Lung (tissue), 16 donors: ENCODE measurements around the gene CAMK4. TPM values are rescaled to one million over a fixed set of nuclear protein-coding genes. Genes with fewer than 3 reads are reported as not detected.
A peak's percentile ranks its signal among the peaks of the same experiment; 100 is the strongest.

Experiments used
- ATAC-seq: fragments of 200-7000 bp; cut with Tn5 transposase; one replicate; pipeline ENCODE4 v1.9.1; 2020; ENCODE audit warnings: moderate number of reproducible peaks; ENCODE audit not compliant: insufficient read depth, low FRiP score
- DNase-seq, 3 donors: peaks; one replicate each; pipeline ENCODE4 v3.0.0-alpha.2; 2013 to 2017
- H3K27ac ChIP-seq, 2 donors: one replicate each; pipeline ENCODE4 v1.5.1; 2013; ENCODE audit warnings: mild to moderate bottlenecking in 2 of 2, moderate library complexity in 2 of 2, control low read depth in 1 of 2, inconsistent platforms in 1 of 2, low read depth in 1 of 2, low read length in 1 of 2
- H3K27me3 ChIP-seq, 3 donors: one replicate each; pipeline ENCODE4 v1.5.1; 2013; ENCODE audit warnings: low read length in 2 of 3; ENCODE audit not compliant: control insufficient read depth in 3 of 3, insufficient read depth in 3 of 3
- H3K36me3 ChIP-seq, 4 donors: one replicate each; pipeline ENCODE4 v1.5.1; 2013; ENCODE audit warnings: low read length in 4 of 4, mild to moderate bottlenecking in 1 of 4, moderate library complexity in 1 of 4; ENCODE audit not compliant: control insufficient read depth in 4 of 4, insufficient read depth in 4 of 4
- H3K4me1 ChIP-seq, 5 donors: one replicate each; pipeline ENCODE4 v1.5.1; 2013; ENCODE audit warnings: low read length in 5 of 5, mild to moderate bottlenecking in 2 of 5, moderate library complexity in 1 of 5; ENCODE audit not compliant: control insufficient read depth in 5 of 5, insufficient read depth in 5 of 5
- H3K4me3 ChIP-seq: one replicate; pipeline ENCODE4 v1.5.1; 2013; ENCODE audit warnings: mild to moderate bottlenecking, control low read depth, moderate library complexity
- H3K9ac ChIP-seq, 2 donors: one replicate each; pipeline ENCODE4 v1.5.1; 2013; ENCODE audit warnings: low read length in 2 of 2, control low read depth in 1 of 2; ENCODE audit not compliant: insufficient read depth in 1 of 2
- H3K9me3 ChIP-seq, 4 donors: one replicate each; pipeline ENCODE4 v1.5.1; 2013; ENCODE audit warnings: low read length in 3 of 4, mild to moderate bottlenecking in 1 of 4, moderate library complexity in 1 of 4; ENCODE audit not compliant: control insufficient read depth in 4 of 4, insufficient read depth in 3 of 4
- WGBS, 2 donors: extraction: QIAGEN DNeasy Blood & Tissue Kit; methylation state at CpG; one replicate each; pipeline ENCODE4 v1.1.7; 2013; 5-methylcytosine and 5-hydroxymethylcytosine counted together
- long read RNA-seq, 5 donors: transcript quantifications; one replicate each; lab custom pipeline, GENCODE V29; 2026
- polyA plus RNA-seq, 2 donors: library from polyadenylated mRNA; stranded (reverse); fragments of 200-250 nt; gene quantifications; one replicate each; pipeline ENCODE4 v1.2.1, GENCODE V29; 2013
- total RNA-seq, 2 donors: library from RNA; depleted of rRNA in 1 of 2; stranded (reverse); fragments of >200 nt in 1 of 2; gene quantifications; one replicate each; pipeline ENCODE4 v1.2.1, GENCODE V29; 2014 to 2021
- TF ChIP-seq, protein P1 (sequence below): IDR thresholded peaks from 2 replicates; pipeline ENCODE4 v1.5.1; 2012; ENCODE audit warnings: mild to moderate bottlenecking; ENCODE audit errors: control extremely low read depth, extremely low read depth
- donor health status: control.
- donor health status: control.
- donor health status: Bipolar disorder and iron deficiency.
- donor health status: healthy.
- donor health status: DM: yes; HTN: yes; CAD: no.

The CAMK4 gene
- total RNA-seq (10 to 100 TPM in 1 of 2 donors, 1 to 10 TPM in 1; 1.0 to 27.7 TPM), polyA plus RNA-seq (under 1 TPM; 0.18 to 0.45 TPM)
- long read RNA-seq, donor 1, full-length matches to known transcripts: 5 of 5 reads
- long read RNA-seq, donor 1, partial matches to known transcripts: 0 of 5 reads
- long read RNA-seq, donor 1, other reads (novel, unspliced or antisense): 0 of 5 reads
- long read RNA-seq, donor 2, full-length matches to known transcripts: 2 of 2 reads
- long read RNA-seq, donor 2, partial matches to known transcripts: 0 of 2 reads
- long read RNA-seq, donor 2, other reads (novel, unspliced or antisense): 0 of 2 reads
- long read RNA-seq, donor 3, full-length matches to known transcripts: 1 of 1 reads
- long read RNA-seq, donor 3, partial matches to known transcripts: 0 of 1 reads
- long read RNA-seq, donor 3, other reads (novel, unspliced or antisense): 0 of 1 reads
- long read RNA-seq, donor 4, full-length matches to known transcripts: 1 of 1 reads
- long read RNA-seq, donor 4, partial matches to known transcripts: 0 of 1 reads
- long read RNA-seq, donor 4, other reads (novel, unspliced or antisense): 0 of 1 reads
- long read RNA-seq, donor 5, full-length matches to known transcripts: 4 of 4 reads
- long read RNA-seq, donor 5, partial matches to known transcripts: 0 of 4 reads
- long read RNA-seq, donor 5, other reads (novel, unspliced or antisense): 0 of 4 reads

DNA sequence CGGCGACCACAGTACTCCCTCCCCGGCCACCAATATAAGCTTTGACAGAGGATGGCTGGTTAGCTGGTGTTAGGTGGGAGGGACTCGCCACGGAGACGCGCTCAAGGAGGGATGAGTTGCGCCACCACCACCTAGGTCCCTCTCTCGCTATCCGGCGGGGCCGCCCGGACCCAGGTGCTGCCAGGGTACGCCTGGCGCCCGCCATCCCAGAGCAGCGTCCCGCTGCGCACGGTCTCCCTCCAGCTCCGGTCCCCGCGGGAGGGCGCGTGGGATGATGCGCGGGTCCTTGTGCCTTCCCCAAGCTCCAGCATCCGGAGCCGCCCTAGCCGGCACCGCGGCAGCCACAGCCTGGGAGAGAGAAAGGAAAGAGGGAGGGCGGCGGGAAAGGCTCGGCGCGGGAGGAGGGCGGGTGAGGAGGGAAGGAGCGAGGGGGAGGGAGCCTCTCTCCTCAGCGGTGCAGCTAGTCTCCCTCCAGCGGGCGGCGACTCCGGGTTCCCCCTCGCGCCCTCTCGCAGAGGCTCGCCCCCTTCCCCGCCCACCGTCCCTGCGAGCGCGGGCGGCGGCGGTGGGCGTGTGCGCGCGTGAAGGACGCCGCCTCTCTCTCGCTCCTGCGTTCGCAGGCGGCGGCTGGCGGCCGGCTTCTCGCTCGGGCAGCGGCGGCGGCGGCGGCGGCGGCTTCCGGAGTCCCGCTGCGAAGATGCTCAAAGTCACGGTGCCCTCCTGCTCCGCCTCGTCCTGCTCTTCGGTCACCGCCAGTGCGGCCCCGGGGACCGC, at the start of gene CAMK4:
Gene CAMK4 (plus strand): TSS at position 598 of the 774 bp plus-strand sequence. CDS start 100 bp downstream, at position 698.
- peak within 1 kb of the TSS; percentile 51 for H3K4me3 ChIP-seq
- H3K4me1 ChIP-seq: peaks cover 0 to 43% (median 2%) of the 10 kb centered on the region in 5 donors
- ATAC-seq (peak; percentile 82), DNase-seq (peak; percentile 90 to 96 (median 92))
- no peak within 1 kb of the TSS for H3K27ac ChIP-seq
- TF ChIP-seq, protein P1, sequence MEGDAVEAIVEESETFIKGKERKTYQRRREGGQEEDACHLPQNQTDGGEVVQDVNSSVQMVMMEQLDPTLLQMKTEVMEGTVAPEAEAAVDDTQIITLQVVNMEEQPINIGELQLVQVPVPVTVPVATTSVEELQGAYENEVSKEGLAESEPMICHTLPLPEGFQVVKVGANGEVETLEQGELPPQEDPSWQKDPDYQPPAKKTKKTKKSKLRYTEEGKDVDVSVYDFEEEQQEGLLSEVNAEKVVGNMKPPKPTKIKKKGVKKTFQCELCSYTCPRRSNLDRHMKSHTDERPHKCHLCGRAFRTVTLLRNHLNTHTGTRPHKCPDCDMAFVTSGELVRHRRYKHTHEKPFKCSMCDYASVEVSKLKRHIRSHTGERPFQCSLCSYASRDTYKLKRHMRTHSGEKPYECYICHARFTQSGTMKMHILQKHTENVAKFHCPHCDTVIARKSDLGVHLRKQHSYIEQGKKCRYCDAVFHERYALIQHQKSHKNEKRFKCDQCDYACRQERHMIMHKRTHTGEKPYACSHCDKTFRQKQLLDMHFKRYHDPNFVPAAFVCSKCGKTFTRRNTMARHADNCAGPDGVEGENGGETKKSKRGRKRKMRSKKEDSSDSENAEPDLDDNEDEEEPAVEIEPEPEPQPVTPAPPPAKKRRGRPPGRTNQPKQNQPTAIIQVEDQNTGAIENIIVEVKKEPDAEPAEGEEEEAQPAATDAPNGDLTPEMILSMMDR: no peak
- H3K9me3 ChIP-seq: peaks cover 0 to 2% (median 0%) of the 10 kb centered on the region in 4 donors
- peaks cover 0 to 4% (median 0%) of the 10 kb centered on the region in 3 donors for H3K27me3 ChIP-seq
- H3K9ac ChIP-seq: peak within 1 kb of the TSS; percentile 16 to 72
- no peaks in the 10 kb centered on the region for H3K36me3 ChIP-seq
- WGBS, 2 donors: 1% methylated on average over 57 to 89 of the region's 89 CpGs

DNA sequence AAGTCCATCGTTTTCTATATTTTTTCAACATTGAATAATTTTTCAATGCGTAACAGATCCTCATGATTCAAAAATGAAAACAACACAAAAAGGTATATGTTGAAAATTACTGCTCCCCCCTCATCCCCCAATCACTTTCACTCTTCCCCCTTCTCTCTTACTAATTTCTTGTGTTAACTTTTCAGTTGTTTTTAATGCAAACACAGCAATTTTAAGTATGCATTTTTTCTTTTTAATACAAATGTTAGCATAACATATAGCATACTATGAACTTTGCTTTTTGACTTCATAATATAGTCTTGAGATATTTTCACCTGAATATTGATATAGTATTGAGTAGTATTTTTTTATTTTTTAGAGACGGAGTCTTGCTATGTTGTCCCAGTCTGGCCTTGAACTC, 41.1 kb upstream of the CAMK4 start:
- Histone ChIP-seq H3K4me1 (no peaks in the 10 kb centered on the region), H3K27ac (no peak overlapping the region), H3K9ac (no peak overlapping the region), H3K36me3 (no peaks in the 10 kb centered on the region), H3K9me3 (no peaks in the 10 kb centered on the region), H3K27me3 (no peaks in the 10 kb centered on the region), H3K4me3 (no peak overlapping the region)
- DNase-seq: no peak
- 92 to 95% methylated on average over 3 of the region's 3 CpGs for WGBS, 2 donors
- ATAC-seq: no peak
- TF ChIP-seq, protein P1: no peak

DNA sequence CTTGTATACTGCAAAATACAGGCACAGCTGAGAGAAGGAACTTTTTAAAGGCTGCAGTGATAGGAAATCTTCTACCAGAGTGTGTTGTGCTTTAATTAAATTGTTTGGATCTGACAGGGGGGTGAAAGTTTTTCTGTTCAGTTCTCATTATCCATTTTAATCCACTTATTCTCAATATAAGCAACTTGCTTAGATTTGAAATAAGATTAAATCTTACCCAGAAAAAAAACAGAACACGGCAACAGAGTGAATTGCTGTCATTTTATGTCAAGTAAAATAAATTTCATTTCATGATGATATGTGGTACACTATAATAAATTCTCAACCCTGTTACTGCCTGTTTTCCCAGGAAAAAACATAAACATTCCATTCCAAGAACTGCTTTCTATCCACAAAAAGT, 37.1 kb upstream of the CAMK4 start:
- Histone ChIP-seq H3K4me1 (no peaks in the 10 kb centered on the region), H3K4me3 (no peak overlapping the region), H3K27ac (no peak overlapping the region), H3K27me3 (no peaks in the 10 kb centered on the region), H3K9me3 (no peaks in the 10 kb centered on the region), H3K36me3 (no peaks in the 10 kb centered on the region), H3K9ac (no peak overlapping the region)
- 84 to 90% methylated on average over 1 of the region's 1 CpG for WGBS, 2 donors
- TF ChIP-seq, protein P1: no peak
- DNase-seq (no peak), ATAC-seq (no peak)
